Measurements from ENCODE around the gene METTL9.
"Not testable (repeated sequence)": the region's sequence is repeated elsewhere in the genome, so short reads cannot be mapped to it uniquely, and the experiment has no call there.

The METTL9 gene

DNA sequence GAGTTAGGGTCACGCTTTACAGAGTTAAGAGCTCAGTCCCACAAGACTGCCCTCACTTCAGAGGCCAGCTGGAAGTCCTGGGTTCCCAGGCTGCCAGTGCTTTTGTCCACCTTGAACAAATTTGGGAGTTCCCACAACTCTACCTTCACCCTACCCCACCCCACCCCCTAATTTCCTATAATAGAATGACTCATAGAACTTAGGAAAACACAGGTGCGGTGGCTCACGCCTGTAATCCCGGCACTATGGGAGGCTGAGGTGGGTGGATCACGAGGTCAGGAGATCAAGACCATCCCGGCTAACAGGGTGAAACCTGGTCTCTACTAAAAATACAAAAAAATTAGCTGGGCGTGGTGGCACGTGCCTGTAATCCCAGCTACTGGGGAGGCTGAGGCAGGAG, 6.5 kb downstream of the METTL9 start:
- not testable (repeated sequence) for DNase-seq (ENCODE audit: low read depth, low spot score)

GRCh38 chr16:21608639-21609328, 9.4 kb downstream of the METTL9 start:
- H3K27ac ChIP-seq = no peak overlapping the region
- no peak for DNase-seq (ENCODE audit: low read depth, low spot score)

More for the DNA sequence above, 6.5 kb downstream of the METTL9 start:
- not testable (repeated sequence) for H3K27ac ChIP-seq

DNA sequence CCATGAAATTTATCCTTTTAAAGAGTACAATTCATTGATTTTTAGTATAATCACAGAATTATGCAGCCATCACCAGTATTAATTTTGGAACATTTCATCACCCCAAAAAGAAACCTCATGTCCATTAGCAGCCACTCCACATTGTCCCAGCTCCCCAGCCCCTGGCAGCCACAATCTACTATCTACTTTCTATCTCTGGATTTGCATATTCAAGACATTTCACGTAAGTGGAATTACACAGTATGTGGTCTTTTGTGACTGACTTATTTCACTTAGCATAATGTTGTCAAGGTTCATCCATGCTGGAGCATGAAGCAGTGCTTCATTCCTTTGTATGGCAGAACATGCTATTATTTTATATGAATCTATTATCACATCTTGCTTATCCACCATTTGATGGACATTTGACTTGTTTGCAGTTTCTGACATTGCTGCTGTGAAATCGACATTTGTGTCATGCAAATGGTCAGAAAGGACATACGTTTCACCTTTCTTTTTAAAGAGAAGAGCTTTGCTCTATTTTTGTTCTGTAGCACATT, 10.7 kb downstream of the METTL9 start:
- DNase-seq (ENCODE audit: low read depth, low spot score) = no peak
- no peak overlapping the region for H3K27ac ChIP-seq

- peak overlapping the region; percentile 29 for H3K27ac ChIP-seq
- no peak for DNase-seq (ENCODE audit: low read depth, low spot score)
These were observed 11.4 kb downstream of the METTL9 start for GRCh38 chr16:21610766-21611165.

GRCh38 chr16:21611198-21611555, 11.8 kb downstream of the METTL9 start:
- peak overlapping the region; percentile 29 for H3K27ac ChIP-seq
- DNase-seq (ENCODE audit: low read depth, low spot score) = no peak

DNA sequence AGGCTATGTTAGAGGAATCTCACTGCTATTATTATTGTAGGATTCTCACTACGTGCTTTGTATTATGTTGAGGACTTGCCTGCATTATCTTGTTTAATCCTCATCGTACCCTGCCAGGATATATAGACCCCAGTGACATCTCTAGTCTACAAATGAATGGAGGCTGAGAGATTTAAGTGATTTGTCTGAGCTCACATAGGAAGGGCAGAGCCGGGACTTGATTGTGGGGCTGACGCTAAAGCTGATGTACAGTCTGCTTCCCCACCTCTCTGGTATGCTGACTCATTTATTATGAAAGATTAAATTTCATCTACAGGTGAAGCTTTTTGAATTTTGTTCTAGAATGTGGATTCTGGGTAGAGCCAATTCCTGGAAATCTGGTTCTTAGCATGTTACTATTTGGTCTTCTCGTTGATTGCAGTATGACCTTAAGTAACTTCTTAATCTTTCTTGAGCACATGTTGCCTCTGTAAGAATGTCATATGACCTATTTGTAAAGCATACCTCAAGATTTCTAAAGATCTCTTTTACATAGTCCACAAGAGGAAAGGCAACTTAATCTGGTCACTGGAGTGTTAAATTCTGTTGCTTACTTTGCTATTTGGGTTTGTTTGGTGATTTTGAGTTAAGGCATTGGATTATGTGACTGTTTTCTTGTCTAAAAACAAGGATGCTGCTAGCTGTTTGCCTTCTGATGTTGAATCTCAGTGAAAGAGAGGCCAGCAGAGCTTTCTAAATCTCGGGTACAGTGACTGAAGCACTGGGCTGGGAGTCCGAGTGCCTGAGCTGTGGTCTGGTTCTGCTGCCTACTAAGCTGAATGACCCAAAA, 12.4 kb downstream of the METTL9 start:
- H3K27ac ChIP-seq = peak overlapping the region; percentile 29
- DNase-seq (ENCODE audit: low read depth, low spot score) = no peak

DNA sequence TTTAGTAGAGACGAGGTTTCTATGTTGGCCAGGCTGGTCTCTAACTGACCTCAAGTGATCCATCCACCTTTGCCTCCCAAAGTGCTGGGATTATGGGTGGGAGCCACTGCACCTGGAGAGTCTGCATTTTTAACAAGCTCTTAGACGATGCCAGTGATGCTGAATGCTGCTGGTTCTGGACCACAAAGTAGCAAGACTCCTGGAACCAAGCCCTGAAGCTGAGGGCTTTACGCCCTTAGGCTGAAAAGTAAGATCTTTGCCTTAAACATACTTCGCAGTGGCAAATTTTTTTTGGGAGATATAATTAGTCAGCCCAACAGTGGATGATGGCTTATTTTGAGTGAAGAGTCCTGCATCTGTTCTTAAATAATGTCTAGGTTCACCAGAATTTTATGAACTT, 14.0 kb downstream of the METTL9 start:
- H3K27ac ChIP-seq = no peak overlapping the region
- no peak for DNase-seq (ENCODE audit: low read depth, low spot score)

DNA sequence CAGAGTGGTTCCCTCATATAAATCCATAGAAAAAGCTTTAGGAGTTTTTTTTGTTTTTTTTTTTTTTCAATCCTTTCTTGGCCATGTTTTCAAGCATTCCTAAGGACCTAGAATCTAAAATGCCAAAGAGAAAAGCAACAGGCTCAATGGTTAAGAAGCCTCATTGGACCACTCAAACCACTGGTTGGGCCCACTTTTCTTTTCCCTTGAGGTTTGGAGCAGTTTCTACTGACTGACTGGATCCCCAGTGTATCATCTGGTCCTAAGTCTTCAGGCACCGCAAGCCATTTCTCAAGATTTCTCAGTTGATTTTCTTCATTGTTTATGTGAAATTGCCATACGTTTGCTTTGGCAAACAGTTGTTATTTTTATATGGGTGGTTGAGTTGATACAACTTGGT, 14.4 kb downstream of the METTL9 start:
- H3K27ac ChIP-seq = no peak overlapping the region
- no peak for DNase-seq (ENCODE audit: low read depth, low spot score)

- H3K27ac ChIP-seq = no peak overlapping the region
- no peak for DNase-seq (ENCODE audit: low read depth, low spot score)
These were observed 15.5 kb downstream of the METTL9 start for GRCh38 chr16:21614896-21615295.

- no peak overlapping the region for H3K27ac ChIP-seq
These were observed 18.2 kb downstream of the METTL9 start for GRCh38 chr16:21617607-21618006.

GRCh38 chr16:21618281-21618680, 18.9 kb downstream of the METTL9 start:
- no peak overlapping the region for H3K27ac ChIP-seq

More at GRCh38 chr16:21617607-21618006, 18.2 kb downstream of the METTL9 start:
- no peak for DNase-seq (ENCODE audit: low read depth, low spot score)

GRCh38 chr16:21619765-21620425, 20.5 kb downstream of the METTL9 start:
- no peak for DNase-seq (ENCODE audit: low read depth, low spot score)
- no peak overlapping the region for H3K27ac ChIP-seq

More at GRCh38 chr16:21618281-21618680, 18.9 kb downstream of the METTL9 start:
- no peak for DNase-seq (ENCODE audit: low read depth, low spot score)

GRCh38 chr16:21620592-21620991, 21.2 kb downstream of the METTL9 start:
- H3K27ac ChIP-seq = no peak overlapping the region
- DNase-seq (ENCODE audit: low read depth, low spot score) = no peak

- H3K27ac ChIP-seq = no peak overlapping the region
These were observed 23.2 kb downstream of the METTL9 start for GRCh38 chr16:21622545-21622944.

DNA sequence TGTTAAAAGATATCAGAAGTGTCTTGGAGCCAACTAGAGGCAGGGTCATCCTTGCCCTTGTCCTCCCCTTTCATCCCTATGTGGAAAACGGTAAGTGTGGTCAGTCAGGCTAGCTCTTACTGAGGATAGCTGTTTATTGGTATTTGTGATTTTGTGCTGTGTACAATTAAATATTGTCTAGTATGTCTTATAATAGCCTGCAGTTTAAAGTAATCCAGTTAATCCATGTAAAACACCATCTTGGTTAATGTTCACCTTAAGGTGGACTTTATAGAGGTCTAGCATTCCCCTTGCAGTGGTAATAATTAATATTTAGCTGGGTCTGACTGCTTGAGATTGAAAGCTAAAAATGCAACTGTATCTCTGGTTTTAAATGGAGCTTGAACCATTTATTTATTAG, 25.6 kb downstream of the METTL9 start:
- peak overlapping the region; percentile 82 for H3K27ac ChIP-seq

More at GRCh38 chr16:21622545-21622944, 23.2 kb downstream of the METTL9 start:
- no peak for DNase-seq (ENCODE audit: low read depth, low spot score)

GRCh38 chr16:21626659-21627277, 27.4 kb downstream of the METTL9 start:
- peak overlapping the region; percentile 82 for H3K27ac ChIP-seq

More for the DNA sequence above, 25.6 kb downstream of the METTL9 start:
- no peak for DNase-seq (ENCODE audit: low read depth, low spot score)

GRCh38 chr16:21628121-21628726, 28.8 kb downstream of the METTL9 start:
- no peak for DNase-seq (ENCODE audit: low read depth, low spot score)
- peak overlapping the region; percentile 8 for H3K27ac ChIP-seq

More at GRCh38 chr16:21626659-21627277, 27.4 kb downstream of the METTL9 start:
- peak; percentile 52 for DNase-seq (ENCODE audit: low read depth, low spot score)

GRCh38 chr16:21628772-21629171, 29.4 kb downstream of the METTL9 start:
- peak overlapping the region; percentile 8 for H3K27ac ChIP-seq
- DNase-seq (ENCODE audit: low read depth, low spot score) = no peak

DNA sequence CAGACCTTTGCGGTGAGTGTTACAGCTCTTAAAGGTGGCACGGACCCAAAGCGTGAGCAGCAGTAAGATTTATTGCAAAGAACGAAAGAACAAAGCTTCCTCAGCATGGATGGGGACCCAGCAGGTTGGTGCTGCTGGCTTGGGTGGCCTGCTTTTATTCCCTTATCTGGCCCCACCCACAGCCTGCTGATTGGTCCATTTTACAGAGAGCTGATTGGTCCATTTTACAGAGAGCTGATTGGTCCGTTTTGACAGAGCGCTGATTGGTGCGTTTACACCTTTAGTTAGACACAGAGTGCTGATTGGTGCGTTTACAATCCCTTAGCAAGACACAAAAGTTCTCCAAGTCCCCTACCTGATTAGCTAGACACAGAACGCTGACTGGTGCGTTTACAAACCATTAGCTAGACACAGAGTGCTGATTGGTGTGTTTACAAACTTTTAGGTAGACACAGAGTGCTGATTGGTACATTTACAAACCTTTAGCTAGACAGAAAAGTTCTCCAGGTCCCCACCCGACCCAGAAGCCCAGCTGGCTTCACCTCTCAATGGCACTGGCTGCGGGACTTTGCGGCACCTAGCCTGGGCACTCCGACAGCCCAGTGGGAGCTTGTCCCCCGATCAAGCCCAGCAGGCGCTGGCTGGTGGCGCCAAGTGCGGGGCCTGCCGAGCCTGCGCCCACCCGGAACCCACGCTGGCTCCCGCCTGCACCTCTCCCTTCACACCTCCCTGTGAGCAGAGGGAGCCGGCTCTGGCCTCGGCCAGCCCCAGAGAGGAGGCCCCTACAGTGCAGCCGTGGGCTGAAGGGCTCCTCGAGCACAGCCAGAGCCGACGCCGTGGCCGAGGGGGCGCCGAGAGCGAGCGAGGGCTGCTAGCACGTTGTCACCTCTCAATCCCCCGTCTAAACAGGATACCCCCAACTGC, 30.5 kb downstream of the METTL9 start:
- H3K27ac ChIP-seq = peak overlapping the region; percentile 60

More for the DNA sequence above, 30.5 kb downstream of the METTL9 start:
- DNase-seq (ENCODE audit: low read depth, low spot score) = not testable (repeated sequence)
